ENCODE results near the gene MC1R.

MC1R gene

DNA sequence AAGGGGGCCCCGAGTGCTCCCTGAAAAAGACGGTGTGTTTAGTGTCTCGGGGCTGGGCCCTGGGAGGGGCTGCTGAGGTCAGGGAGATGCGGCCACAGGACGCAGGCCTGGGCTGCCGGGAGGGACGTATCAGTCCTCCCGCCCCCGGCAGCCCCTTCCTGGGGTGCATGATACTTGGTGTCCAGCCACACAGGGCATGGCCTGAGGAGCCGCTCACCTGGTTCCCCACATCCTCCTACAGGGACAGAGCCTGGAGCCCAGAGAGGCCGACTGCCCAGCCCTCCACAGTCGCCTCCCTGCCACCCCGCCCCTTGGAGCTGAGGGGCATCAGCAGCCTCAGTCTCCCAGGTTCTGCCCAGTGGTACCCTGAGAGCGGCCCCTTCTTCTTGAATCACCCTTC is 17.8 kb downstream of the MC1R start:
- TF ChIP-seq, protein P1, sequence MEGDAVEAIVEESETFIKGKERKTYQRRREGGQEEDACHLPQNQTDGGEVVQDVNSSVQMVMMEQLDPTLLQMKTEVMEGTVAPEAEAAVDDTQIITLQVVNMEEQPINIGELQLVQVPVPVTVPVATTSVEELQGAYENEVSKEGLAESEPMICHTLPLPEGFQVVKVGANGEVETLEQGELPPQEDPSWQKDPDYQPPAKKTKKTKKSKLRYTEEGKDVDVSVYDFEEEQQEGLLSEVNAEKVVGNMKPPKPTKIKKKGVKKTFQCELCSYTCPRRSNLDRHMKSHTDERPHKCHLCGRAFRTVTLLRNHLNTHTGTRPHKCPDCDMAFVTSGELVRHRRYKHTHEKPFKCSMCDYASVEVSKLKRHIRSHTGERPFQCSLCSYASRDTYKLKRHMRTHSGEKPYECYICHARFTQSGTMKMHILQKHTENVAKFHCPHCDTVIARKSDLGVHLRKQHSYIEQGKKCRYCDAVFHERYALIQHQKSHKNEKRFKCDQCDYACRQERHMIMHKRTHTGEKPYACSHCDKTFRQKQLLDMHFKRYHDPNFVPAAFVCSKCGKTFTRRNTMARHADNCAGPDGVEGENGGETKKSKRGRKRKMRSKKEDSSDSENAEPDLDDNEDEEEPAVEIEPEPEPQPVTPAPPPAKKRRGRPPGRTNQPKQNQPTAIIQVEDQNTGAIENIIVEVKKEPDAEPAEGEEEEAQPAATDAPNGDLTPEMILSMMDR (IDR thresholded peaks at IDR 0.05; ENCODE audit: control insufficient read depth, insufficient read depth, low read depth, low read length, missing control alignments): no peak
- no peak for DNase-seq (ENCODE audit: low read depth)
- H3K4me3 ChIP-seq (ENCODE audit: control insufficient read depth, low read depth, low read length): no peak overlapping the region

DNA sequence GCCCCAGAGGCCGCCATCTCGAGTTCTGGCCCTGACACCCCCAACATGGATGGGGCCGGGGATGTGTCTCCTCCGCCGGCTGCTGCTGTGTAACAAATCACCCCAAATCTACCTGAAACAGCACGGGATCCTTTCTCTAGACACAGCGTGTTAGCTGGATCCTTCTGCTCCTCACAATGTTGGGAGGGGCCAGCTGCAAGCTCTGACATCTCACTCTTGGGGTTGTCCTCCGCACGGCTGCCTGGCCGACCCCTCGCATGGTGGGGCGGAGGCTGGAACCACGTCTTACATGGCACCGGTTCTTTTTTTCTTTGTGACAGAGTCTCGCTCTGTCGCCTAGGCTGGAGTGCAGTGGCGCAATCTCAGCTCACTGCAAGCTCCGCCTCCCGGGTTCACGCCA is 18.3 kb downstream of the MC1R start:
- TF ChIP-seq, protein P1 (IDR thresholded peaks at IDR 0.05; ENCODE audit: control insufficient read depth, insufficient read depth, low read depth, low read length, missing control alignments): no peak
- DNase-seq (ENCODE audit: low read depth): no peak
- H3K4me3 ChIP-seq (ENCODE audit: control insufficient read depth, low read depth, low read length): no peak overlapping the region

DNA sequence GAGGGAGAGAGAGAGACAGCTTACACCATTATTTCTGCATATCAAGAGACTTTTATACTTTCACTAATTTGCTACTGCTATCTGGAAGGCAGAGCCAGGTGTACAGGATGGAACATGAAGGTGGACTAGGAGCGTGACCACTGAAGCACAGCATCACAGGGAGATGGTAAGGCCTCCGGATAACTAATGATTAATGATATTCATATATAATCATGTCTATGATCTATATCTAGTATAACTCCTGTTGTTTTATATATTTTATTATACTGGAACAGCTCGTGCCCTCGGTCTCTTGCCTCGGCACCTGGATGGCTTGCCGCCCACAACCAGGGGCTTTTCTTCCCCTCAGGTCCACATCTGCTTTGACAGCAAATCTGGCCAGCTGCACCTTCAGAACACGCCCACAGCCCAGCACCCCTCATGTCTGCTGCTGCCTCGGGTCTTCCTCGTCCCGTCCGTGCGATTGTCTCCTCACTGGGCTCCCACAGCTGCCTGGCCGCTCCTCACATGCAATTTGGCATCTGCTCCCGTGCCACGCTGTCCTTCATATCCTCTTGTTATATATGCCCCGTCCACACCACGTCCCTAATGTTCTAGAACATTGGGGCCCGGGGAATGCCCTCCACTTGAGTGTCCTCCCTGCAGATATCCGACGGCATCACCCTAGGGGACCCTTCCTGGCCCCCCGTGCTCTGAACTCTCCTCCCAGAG is 19.7 kb downstream of the MC1R start:
- H3K4me3 ChIP-seq (ENCODE audit: control insufficient read depth, low read depth, low read length): no peak overlapping the region
- DNase-seq (ENCODE audit: low read depth): no peak
- TF ChIP-seq, protein P1 (IDR thresholded peaks at IDR 0.05; ENCODE audit: control insufficient read depth, insufficient read depth, low read depth, low read length, missing control alignments): no peak

DNA sequence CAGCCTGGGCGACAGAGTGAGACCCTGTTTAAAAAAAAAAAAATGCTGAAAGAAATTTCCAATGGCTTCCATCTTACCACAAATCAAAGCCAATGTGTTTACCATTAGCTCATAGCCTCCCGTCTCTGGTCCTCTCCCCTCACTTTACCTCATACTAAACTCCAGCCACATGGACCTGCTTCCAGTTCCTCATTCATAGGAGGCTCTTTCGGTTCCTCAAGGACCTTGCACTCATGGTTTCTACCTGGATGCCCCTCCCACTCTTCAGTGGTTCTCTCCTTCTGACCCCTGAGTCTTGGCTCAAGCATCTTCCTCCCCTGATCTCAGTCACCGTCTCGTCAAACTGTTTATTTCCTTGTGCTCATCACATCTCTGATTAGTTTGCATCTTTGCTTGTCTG is 26.1 kb downstream of the MC1R start:
- TF ChIP-seq, protein P1 (IDR thresholded peaks at IDR 0.05; ENCODE audit: control insufficient read depth, insufficient read depth, low read depth, low read length, missing control alignments): no peak
- DNase-seq (ENCODE audit: low read depth): no peak
- H3K4me3 ChIP-seq (ENCODE audit: control insufficient read depth, low read depth, low read length): no peak overlapping the region

DNA sequence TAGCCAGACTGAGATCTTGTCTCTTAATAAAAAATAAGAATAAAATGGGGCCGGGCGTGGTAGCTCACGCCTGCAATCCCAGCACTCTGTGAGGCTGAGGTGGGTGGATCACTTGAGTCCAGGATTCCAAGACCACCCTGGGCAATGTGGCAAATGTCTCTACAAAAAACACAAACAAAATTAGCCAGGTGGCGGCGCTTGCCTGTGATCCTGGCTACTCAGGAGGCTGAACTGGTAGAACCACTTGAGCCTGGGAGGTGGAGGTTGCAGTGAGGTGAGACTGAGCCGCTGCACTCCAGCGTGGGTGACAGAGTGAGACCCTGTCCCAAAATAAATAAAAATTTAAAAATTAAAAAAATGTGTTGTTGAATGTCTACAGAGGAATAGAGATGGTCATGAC is 27.0 kb downstream of the MC1R start:
- no peak for DNase-seq (ENCODE audit: low read depth)

DNA sequence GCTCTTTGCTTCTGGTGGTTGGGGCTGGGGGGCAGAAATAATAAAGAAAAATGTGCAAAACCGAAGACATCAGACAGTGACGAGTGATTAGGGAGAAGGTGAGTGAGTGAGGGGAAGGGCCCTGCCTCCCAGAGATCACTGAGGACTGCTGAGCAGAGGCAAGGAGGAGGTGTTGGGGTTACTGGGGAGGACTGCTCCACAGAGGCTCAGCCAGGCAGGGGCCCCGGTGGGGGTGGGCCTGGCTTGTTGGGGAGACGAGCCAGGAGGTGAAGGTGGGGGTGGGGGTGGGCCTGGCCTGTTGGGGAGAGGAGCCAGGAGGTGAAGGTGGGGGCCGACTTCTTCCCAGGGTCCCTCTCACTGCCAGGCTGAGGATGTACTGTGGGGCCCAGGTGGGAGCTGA is 27.9 kb downstream of the MC1R start:
- DNase-seq (ENCODE audit: low read depth): no peak
- TF ChIP-seq, protein P1 (IDR thresholded peaks at IDR 0.05; ENCODE audit: control insufficient read depth, insufficient read depth, low read depth, low read length, missing control alignments): no peak
- H3K4me3 ChIP-seq (ENCODE audit: control insufficient read depth, low read depth, low read length): no peak overlapping the region

More for the DNA sequence above, 27.0 kb downstream of the MC1R start:
- H3K4me3 ChIP-seq (ENCODE audit: control insufficient read depth, low read depth, low read length): no peak overlapping the region
- TF ChIP-seq, protein P1 (IDR thresholded peaks at IDR 0.05; ENCODE audit: control insufficient read depth, insufficient read depth, low read depth, low read length, missing control alignments): no peak
